Measurements from ENCODE around the gene TMEM132C. TPM values are rescaled to one million over a fixed set of nuclear protein-coding genes. Genes with fewer than 3 reads are reported as not detected.

The TMEM132C gene
- total and polyA plus RNA-seq, 2 of the 13 experiments (the other 11 are each of a cell fraction or from before 2014, with no cell fraction given): not detected

GRCh38 chr12:128268379-128268995 is 1.5 kb downstream of the TMEM132C start:
- peaks cover 0 to 21% of the 10 kb centered on the region in 2 experiments; a peak in 2 of 5 replicates for H3K27me3 ChIP-seq (ENCODE audit: control insufficient read depth in 1 of 2, insufficient read depth in 2 of 2, low read length in 2 of 2)
- no peak overlapping the region for H3K9ac ChIP-seq (ENCODE audit: insufficient read depth, low read depth, low read length)
- BruUV-seq (replicated peaks): no TSS peak
- FAIRE-seq (no peak), DNase-seq (ENCODE audit: low spot score) (no peak), ATAC-seq (no peak)
- H3K9me3 ChIP-seq (ENCODE audit: low read length): peaks cover 5% of the 10 kb centered on the region; the same call in 1 of the 2 replicates
- no peaks in the 10 kb centered on the region for H3K79me2 ChIP-seq (ENCODE audit: insufficient read depth, low read length)
- CTCF ChIA-PET (ENCODE audit: low intra/inter-chr PET ratio, low total read pairs): no interaction called here
- H3K4me3 ChIP-seq (replicated peaks in 1 of 3; ENCODE audit: insufficient read depth in 1 of 3, low read depth in 2 of 3, low read length in 3 of 3): no peak overlapping the region
- H3K27ac ChIP-seq (ENCODE audit: extremely low read length, insufficient read depth, low read length): no peak overlapping the region
- no peaks in the 10 kb centered on the region for H4K20me1 ChIP-seq (ENCODE audit: insufficient read depth, low read length)
- no peak overlapping the region for H2AFZ ChIP-seq (ENCODE audit: low read length)
- H3K4me2 ChIP-seq (ENCODE audit: low read depth, low read length): no peak overlapping the region
- in situ Hi-C loops (cut with HindIII; ENCODE audit: extremely low pct_ligation_motif_present, low pct_unique_long_range_greater_than_20kb): no loop called here
- WGBS (ENCODE audit: low lambda C conversion rate): 16% methylated on average over 11 of the region's 32 CpGs
- POLR2A ChIA-PET: no interaction called here
- no peaks in the 10 kb centered on the region for H3K36me3 ChIP-seq (replicated peaks in 1 of 2; ENCODE audit: control insufficient read depth in 1 of 2, insufficient read depth in 2 of 2, low read length in 2 of 2)
- H3K4me1 ChIP-seq (ENCODE audit: insufficient read depth, low read length): no peaks in the 10 kb centered on the region
- intact Hi-C loops (cut with micrococcal nuclease; ENCODE audit: unreplicated experiment): no loop called here
- no peak for TF ChIP-seq MLLT10 (CRISPR knock-in tag; IDR thresholded peaks at IDR 0.05)
- TF ChIP-seq ZNF878 (CRISPR knock-in tag; IDR thresholded peaks at IDR 0.05): no peak
- no peak for TF ChIP-seq ZNF496 (CRISPR knock-in tag; IDR thresholded peaks at IDR 0.05; ENCODE audit: insufficient replicate concordance)
- no peak for TF ChIP-seq ZMYM2 (CRISPR knock-in tag; IDR thresholded peaks at IDR 0.05)
- no peak for TF ChIP-seq MAFF (IDR thresholded peaks at IDR 0.05; ENCODE audit: low read depth, low read length)
- TF ChIP-seq MBD4 (IDR thresholded peaks at IDR 0.05; ENCODE audit: borderline replicate concordance, low read length): no peak
- no peak for TF ChIP-seq KAT7 (CRISPR knock-in tag; IDR thresholded peaks at IDR 0.05; ENCODE audit: borderline replicate concordance)
- no peak for TF ChIP-seq PHB2 (IDR thresholded peaks at IDR 0.05; ENCODE audit: partially characterized antibody)
- no peak for TF ChIP-seq SP4 (CRISPR knock-in tag; IDR thresholded peaks at IDR 0.05)
- no peak for TF ChIP-seq HDAC6 (IDR thresholded peaks at IDR 0.05; ENCODE audit: low read depth, low read length)
- TF ChIP-seq ESRRA (CRISPR knock-in tag; IDR thresholded peaks at IDR 0.05; ENCODE audit: low read depth): no peak
- TF ChIP-seq HMGA1 (CRISPR knock-in tag; conservative IDR thresholded peaks at IDR 0.05): no peak
- TF ChIP-seq ZNF253 (CRISPR knock-in tag; IDR thresholded peaks at IDR 0.05; ENCODE audit: borderline replicate concordance): no peak
- TF ChIP-seq E2F2 (CRISPR knock-in tag; IDR thresholded peaks at IDR 0.05; ENCODE audit: borderline replicate concordance): no peak
- no peak for TF ChIP-seq KLF12 (CRISPR knock-in tag; IDR thresholded peaks at IDR 0.05; ENCODE audit: borderline replicate concordance)
- TF ChIP-seq SSRP1 (CRISPR knock-in tag; IDR thresholded peaks at IDR 0.05): no peak
- TF ChIP-seq ZNF550 (CRISPR knock-in tag; IDR thresholded peaks at IDR 0.05; ENCODE audit: borderline replicate concordance): no peak
- TF ChIP-seq TBX3 (IDR thresholded peaks at IDR 0.05; ENCODE audit: borderline replicate concordance): no peak
